Right lobe of liver (tissue), 4 donors: ENCODE measurements around the gene DNTTIP2.

Experiments
- POLR2A ChIP-seq: fragments of 450-650 bp; IDR thresholded peaks from one replicate; pipeline ENCODE4 v1.6.1; 2017; ENCODE audit warnings: antibody characterized with exemption, mild to moderate bottlenecking
- TF ChIP-seq, protein P1 (sequence below), 4 donors: fragments of 200-600 bp in 3 of 4; fragments of 450-650 bp in 1 of 4; IDR thresholded peaks; one replicate each; pipeline versions ENCODE4 v1.5.1 to v1.8.0; 2016 to 2022; ENCODE audit warnings: antibody characterized with exemption in 4 of 4, mild to moderate bottlenecking in 2 of 4
- donor health status: DM: no; HTN: no; CAD: no.
- donor health status: DM: no; HTN: no; CAD: no.
- donor health status: DM: no; HTN: yes; CAD: no.

DNA sequence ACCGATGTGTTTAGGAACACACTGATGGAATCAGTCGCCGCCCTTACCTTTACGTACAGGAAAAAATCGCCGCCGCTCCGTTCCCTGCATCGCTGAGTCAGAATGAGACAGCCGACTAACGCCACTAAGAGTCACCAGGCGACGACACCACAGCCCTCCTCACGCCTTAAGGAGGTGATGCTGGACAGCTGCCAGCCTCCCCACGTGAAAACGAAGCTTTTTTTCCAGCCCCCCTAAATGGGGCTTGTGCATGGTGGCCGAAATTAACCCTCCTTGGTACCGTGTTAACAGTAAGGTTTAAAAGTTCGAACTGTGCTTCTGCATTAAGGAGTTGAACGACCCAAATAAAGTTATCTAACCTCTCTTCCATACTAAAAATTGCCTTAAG, 511 bp downstream of the DNTTIP2 start:
- TF ChIP-seq, protein P1, sequence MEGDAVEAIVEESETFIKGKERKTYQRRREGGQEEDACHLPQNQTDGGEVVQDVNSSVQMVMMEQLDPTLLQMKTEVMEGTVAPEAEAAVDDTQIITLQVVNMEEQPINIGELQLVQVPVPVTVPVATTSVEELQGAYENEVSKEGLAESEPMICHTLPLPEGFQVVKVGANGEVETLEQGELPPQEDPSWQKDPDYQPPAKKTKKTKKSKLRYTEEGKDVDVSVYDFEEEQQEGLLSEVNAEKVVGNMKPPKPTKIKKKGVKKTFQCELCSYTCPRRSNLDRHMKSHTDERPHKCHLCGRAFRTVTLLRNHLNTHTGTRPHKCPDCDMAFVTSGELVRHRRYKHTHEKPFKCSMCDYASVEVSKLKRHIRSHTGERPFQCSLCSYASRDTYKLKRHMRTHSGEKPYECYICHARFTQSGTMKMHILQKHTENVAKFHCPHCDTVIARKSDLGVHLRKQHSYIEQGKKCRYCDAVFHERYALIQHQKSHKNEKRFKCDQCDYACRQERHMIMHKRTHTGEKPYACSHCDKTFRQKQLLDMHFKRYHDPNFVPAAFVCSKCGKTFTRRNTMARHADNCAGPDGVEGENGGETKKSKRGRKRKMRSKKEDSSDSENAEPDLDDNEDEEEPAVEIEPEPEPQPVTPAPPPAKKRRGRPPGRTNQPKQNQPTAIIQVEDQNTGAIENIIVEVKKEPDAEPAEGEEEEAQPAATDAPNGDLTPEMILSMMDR (IDR thresholded peaks at IDR 0.05): no peak
- TF ChIP-seq POLR2A: no peak
